HG03135 (cell line): Measurements from ENCODE around the gene GALNT17.
"Not testable (repeated sequence)": the region's sequence is repeated elsewhere in the genome, so short reads cannot be mapped to it uniquely, and the experiment has no call there.

ENCODE experiments used
- ATAC-seq: cut with Tn5 transposase; IDR thresholded peaks from one replicate; pipeline ENCODE4 v1.9.1; 2021; ENCODE audit warnings: mild to moderate bottlenecking, moderate library complexity; ENCODE audit not compliant: unreplicated experiment

The GALNT17 gene

DNA sequence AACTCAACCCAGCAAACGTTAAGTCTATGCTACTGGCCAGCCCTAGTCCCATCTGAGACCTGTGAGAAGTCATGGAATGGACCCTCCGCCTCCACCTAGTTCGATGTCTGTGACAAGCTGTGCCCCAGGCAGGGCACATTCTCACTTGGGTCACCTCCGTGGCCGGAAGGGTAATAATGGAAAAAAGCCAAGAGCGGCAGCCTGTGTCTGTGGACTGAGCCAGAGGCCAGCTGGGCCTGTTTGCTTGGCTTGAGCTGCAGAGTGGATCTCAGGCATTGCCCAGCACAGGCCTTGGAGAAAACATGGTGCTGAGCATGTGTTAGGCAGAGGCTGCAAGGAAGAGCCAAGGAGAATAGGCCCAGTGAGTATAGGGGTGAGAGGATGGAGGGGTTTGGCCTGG is 97.8 kb downstream of the GALNT17 start:
- ATAC-seq = no peak

DNA sequence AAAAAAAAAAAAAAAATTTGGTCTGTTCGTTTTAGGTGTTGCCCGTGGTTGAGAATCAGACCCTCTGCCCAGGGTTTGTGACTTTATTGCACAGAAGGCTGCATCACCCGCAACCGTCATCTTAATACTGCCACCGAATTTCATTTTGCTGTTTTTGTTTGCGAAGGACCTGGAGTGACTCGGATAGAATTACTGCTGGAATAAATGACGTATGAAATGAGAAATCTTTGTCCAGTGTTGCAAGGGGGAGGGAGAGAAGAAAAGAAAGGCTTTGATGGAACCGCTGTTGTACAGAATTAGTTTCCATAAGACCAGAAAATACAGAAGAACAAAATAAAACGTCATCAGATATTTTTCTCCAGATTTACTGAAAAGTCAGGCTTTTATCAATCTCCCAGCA is 103.3 kb downstream of the GALNT17 start:
- ATAC-seq = no peak

DNA sequence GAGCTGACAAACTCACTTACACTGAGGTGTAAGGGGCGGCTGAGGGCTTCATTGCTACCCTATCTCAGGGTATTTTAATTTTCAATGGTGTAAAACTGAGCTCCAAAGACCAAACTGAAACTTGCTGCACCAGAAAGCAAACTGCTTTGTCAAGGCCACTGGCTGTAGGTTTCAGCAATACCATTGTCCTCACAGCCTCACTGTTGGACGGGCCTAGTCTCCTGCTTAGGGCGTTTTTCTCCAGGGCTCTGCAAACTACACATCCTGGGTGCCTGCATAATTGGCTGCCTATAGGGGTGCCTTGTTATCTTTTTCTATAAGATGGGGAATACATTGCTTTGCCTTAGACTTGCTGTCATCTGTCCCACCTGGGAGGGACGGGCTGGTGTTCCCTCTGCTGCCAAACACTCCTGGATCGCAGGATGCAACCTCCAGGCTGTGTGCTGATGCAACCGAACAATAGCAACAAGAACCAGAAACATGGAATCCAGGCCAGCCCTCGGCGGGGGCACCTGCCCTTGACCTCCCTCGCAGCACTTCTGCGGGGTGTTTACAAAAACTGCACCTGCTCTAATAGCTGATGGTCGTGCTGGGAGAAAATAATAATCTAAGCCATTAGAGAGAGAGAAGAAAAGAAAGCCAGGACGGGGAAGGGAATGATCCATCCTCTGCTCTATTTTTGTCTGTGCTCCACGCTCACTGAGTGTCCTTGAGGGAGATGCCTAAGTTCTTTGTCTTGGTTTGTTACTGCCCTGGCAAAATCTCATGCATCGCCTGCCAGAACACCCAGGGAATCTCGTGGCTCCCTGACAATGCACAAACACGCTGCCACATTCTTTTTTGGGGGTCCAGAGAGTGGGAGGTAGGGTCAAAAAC is 104.5 kb downstream of the GALNT17 start:
- ATAC-seq = no peak

DNA sequence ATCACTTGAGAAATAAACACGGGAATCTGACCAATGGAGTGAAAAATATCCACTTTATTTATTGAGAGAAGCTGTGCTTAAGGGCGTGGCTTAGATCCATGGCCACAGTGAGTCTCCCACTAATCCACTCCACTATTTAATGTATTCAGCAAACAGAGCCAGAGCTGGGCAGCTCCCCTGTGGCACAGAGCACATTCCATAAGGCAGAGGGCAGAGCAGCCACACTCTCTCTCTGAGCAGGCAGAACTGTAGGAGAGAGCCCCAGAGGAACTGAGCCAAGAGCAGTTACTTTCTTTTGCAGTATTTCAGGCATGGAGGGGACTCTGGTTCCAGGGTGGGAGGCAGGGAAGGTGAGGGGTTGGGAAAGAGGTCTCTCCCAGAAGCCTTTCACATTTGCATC is 106.0 kb downstream of the GALNT17 start:
- no peak for ATAC-seq

DNA sequence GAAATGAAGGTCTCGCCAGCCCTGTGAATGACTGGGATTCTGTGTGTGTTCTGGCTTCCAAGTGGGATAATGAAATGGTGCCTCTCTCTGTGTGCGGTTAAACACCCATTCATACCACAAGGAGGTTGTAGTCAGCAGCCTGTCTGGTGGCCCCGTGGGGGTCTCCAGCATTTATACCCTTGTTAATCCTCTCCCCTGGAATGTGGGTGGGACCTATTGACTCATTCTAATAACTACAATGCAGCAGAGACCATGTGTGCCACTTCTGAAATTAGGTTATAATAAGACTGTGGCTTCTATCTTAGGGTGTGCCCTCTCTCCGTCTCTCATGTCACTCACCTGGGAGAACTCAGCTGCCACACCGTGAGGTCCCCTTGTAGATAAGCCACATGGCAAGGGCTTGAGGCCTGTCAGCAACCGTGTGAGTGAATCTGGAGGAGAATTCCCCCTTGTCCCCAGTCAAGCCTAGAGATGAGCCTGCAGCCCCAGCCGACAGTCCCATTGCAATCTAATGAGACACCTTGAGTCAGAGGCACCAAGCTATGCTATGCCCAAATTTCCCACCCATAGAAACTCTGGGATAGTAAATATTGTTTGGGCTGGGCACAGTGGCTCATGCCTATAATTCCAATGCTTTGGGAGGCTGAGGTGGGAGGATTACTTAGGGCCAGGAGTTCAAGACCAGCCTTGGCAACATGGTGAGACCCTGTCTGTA is 106.8 kb downstream of the GALNT17 start:
- ATAC-seq = no peak

DNA sequence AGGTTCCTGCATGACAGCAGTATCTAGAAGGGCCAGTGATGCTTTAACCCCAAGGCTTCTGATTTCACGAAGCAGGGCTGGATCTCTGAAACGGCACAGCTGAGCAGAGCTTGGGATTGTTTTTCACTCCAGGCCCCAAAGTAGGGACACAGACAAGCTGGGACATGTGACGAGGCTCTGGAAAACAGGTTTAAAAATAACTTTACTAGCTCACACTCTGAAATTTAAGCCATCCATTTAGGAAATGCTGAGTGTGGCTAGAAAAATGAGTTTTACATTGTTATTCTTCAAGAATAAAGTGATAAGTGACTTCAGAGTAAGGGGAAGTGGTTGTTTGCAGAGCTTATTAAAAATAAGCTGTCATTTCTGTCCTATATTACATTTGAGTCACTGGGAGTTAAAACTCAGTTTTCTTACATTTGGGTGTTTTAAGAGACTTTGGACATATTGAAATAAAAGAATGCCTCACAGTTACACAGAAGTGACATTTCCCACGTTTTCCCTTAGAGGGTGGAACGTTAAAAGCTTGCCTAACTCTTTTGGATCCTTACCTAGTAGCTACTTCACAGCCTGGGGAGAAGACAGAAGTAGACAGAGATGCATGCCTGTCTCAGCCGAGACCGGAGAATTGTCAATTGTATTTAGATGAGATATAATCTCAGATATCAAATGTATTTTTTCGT is 107.8 kb downstream of the GALNT17 start:
- no peak for ATAC-seq

DNA sequence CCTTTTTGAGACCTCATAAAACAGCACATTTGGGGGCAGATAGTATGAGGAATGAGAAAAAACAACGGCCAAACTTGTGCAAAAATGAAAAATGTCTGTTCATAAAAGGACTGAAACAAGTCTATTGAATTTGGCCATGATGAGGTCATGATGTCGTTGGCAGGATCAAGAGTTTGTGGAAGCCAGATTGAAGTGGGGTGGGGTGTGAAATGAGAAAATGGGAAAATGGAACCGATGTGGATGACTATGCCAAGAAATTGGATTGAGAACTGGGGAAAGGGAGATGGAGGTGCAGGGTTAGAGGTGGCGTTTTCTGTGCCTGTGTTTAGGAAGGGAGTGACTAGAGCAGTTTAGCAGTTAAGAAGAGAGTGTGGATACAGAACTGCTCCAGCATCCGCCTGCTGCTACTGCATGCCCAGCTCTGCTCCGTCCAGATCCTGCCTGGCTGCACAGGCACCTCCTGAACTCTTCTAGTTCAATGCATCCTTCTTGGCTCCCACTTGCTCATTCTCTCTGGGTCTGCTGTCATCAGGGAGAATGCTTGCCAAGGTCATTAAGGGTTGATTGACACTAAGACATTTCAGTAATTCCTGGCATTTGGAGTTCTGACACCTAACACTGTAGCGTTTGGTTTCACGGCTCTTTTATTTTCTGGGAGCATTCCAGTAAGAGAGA is 111.9 kb downstream of the GALNT17 start:
- no peak for ATAC-seq

DNA sequence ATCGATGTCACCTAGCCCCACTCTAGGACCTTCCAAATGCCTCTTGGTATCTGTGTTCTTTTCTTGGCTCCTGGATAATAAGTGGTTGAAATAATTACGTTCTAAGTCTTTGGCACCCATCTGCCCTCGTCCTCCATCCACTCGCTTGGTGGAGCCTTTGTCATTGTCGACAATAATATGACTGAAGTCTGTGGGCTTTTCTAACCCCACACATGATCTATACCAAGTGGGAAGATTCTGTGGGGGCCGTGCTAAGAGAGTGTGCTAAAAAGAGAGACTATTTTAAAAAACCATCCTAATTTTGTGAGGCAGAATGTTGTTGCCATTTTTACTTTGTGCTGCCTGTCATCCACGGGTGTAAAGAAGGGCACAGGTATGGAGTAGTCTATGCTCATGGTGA is 113.1 kb downstream of the GALNT17 start:
- no peak for ATAC-seq

DNA sequence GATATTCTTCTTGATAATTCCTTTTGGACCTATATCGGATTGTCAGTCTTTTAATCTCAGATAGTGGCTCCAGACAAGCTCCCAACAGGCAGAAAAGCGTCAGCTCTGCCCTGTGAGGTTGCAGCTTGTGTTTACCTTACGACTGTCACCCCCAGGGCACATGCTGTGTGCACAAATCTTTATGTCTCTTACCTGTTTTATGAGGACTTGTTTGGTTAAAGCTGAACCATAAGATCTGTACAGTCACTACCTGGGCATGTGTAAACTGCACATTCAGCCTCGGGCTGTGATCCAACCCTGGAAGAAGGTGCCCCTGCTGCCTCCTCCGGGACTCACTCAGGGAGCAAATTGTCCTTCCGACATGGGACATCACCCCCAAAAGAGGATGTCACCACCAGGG is 119.8 kb downstream of the GALNT17 start:
- no peak for ATAC-seq

DNA sequence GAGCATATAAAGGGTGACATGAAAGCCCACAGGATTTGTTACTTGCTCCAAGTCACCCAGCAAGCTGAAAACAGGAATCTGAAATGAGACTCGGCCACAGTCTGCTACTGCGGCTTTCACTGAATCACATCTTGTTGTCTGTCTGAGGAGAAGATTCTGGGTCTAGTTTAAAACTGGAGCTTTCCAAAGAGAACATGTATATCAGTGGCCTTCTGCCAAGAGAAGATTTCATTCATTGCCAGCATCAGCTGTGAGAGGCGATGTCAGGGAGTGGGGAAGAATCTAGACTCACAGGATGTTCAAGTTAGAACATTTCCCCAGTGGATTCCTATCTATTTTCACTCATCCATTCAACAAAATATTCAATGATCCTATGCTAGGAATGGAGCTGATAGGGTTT is 122.8 kb downstream of the GALNT17 start:
- no peak for ATAC-seq

DNA sequence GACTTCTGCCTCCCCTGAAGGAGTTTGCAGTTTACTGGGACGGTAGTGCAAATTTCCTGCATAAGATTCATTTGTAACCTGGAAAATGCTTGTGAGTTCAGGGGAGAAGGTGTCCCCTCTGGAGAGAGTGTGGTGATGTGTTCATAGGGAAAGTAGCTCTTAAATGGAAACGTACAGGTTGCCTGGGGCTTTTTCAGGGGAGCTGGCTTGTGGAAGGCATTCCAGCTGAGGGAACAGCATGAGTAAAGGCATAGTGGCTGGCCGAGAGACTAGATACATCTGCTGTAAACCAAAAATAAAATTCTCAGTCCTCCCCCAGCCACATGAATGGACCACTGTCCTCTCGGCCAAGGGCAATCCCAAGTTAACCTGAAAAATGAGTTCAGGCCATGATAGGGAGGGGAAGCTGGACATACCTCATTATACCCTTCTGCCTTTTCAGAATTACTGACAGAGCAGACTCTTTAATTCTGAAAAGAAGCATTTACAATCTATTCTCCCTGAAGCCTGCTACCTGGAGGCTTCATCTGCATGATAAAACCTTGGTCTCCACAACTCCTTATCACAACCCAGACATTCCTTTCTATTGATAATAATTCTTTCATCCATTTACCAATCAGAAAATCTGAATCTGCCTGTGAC is 123.7 kb downstream of the GALNT17 start:
- no peak for ATAC-seq

DNA sequence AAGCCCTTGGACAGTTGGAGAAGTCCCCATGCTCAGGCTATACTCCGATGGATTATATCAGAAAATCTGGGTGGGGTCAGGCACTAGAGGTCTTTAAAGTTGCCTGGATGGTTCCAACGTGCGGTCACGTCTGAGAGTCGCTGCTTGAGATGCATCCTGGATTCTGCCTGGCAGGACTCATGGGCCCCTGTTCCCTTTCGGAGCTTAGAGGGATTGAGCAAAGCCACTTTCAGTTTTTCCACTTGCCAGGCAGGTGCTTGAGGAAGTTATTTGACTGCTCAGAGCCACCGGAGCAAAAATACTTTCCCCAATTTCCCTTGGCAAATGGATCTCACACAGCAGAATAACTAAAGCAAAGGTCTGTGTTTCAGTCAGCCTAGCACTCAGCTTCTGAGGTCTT is 129.1 kb downstream of the GALNT17 start:
- no peak for ATAC-seq

DNA sequence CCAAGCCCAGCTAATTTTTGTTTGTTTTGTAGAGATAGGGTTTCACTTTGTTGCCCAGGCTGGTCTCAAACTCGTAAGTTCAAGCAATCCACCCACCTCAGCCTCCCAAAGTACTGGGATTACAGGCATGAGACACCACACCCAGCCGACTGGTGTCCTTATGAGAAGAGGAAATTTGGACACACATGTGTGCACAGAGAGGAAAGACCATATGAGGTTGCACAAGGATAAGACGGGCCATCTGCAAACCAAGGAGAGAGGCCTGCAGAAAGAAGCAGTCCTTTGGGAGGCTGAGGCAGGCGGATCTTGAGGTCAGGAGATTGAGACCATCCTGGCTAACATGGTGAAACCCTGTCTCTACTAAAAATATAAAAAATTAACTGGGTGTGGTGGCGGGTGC is 130.9 kb downstream of the GALNT17 start:
- not testable (repeated sequence) for ATAC-seq

DNA sequence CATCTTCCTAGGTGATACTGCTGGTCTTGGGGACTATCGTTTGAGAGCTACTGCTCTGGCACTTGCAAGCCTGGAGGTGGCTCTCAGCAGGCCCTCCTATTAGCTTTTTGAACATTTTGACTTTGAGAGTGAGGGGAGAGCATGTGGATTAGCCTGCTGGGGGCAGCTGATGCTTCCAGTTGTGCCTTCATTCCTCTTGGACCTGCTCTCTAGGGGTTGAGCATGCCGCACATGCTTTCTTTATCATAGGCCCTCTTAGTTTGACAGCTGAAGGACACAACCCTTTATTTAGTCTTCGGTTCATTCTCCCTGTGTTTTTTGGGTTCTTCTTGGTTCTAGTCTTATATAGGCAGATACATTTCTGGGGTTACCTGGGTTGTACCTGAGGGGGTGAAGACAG is 132.1 kb downstream of the GALNT17 start:
- ATAC-seq = no peak

DNA sequence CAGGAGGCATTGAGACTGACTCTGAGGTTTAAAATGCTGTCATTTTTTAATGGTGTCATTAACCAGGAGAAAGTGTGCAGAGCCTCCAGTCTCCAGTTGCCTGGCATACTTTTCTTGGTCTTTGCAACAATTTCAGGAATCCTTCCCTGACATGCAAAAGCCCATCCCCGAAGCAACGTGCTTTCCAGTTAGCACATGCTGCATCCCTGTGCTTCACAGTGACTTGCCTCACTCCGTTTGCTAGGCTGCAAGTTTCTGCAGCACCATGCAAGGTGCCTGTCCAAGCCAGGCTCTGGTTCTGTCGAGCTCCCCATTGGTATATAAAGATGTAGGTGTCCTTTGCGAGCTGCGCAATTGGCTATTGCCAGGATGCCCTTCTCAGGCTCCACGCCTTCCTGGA is 135.0 kb downstream of the GALNT17 start:
- no peak for ATAC-seq

DNA sequence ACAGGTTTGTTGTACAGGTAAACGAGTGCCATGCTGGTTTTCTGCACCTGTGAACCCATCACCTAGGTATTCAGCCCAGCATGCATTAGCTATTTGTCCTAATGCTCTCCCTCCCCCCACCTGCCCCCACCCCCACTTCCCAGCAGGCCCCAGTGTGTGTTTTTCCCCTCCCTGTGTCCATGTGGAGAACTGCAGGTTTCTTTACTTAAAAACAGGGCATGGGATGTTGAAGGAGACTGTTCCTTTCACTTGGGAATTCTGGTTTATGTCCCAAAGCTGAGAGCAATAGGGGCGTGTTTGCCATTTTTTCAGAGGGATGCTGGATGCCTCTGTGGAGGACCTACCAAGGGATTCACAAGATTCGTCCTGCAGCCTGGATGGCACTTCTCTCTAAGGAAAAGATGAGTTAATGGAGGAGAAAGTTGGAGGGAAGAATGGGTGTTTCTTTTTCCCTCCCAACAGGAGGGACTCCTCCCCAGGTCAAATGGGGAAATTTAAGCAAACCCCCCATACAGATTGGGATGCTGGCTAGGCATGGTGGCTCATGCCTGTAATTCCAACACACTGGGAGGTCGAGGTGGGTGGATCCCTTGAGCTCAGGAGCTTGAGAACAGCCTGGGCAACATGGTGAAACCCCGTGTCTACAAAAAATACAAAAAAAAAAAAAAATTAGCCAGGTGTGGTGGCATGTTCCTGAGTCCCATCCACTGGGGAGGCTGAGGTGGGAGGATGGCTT is 136.0 kb downstream of the GALNT17 start:
- ATAC-seq = no peak

DNA sequence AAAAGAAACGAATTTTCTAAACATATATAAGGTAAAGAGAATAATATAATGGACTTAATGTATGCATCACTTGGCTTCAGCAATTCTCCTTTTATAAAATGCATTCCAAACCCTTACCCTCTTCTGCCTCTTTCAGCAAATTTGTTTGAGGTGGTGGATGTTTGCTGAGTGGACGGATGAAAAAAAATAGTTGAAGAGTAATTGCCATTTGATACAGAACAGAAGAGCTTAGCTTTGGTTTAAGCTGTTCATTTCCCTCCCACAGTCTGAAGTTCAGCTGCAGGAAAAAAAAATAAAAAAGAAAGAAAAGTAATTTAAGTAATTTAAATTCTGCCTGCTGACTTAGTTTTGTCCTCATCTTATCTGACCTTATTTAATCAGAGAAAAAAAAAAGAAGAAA is 138.6 kb downstream of the GALNT17 start:
- ATAC-seq = no peak

DNA sequence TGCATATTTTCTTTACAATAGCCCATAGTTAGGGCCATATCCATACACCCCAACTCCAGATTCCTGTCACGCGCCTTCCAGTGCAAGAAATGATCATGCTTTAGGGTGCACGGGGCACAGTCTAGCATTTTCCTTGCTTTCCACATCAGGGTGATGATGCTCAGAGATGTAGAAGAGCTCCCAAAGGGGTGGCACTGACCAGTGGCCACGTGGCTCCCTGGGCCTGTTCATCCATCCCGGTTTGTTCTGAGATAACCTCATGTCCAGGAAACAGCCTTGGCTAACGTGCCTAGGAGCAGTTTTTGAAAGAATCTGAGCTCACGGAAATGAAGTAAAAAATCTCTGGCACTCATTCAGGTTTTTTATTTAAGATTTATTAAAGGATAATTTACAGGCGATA is 139.3 kb downstream of the GALNT17 start:
- ATAC-seq = no peak

DNA sequence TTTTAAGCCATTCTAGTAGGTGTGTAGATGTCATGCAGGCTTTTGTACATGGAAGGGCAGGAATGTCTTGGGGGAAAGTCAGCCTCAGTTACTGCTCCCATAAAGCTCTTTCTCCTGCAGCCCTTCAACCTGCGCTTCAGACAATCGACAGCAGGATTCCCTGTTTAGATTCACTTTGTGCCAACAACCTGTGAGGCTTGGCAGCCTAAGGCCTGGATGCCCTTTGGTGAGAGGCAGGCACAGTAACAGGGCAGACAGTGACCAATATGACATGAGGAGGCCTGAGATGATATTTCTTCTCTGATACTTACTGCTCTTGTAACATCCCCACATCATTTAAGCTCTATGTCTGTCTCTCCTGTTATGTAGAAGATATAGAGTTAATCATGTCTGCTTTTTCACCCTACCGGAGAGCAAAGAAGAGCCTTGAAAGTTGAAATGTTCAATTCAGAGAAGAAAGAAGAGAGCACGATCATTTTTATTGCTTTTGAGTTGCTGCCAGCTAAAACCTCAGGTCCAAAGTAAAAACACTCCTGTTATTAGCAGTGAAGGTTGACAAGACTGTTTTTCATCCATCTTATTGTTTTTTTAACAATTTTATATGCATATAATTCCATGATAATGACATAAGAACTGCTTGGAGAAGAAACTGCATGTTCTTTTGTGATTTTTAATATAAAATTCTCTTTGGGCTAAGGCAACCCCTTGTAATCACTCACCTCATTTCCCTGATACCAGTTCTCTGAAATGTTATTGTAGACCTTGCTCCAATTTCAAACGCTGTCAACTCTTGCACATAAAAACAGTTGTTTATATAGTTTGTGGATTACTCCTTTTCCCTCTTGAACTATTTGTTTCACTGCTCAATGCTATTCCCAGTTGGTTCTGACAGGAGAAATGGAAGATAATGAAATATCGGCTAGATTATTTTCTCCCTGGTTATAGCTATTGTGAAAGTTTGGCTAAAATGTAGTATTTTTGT is 140.9 kb downstream of the GALNT17 start:
- no peak for ATAC-seq
